ENCODE results near the gene BFAR. TPM values are rescaled to one million over a fixed set of nuclear protein-coding genes. Genes with fewer than 3 reads are reported as not detected.

Gene BFAR
- total and polyA plus RNA-seq, 9 of the 15 experiments (the other 6 are each of a cell fraction or from before 2014, with no cell fraction given) = 45.0 to 82.6 (median 60.4) TPM

GRCh38 chr16:14585287-14585686 is 47.5 kb upstream of the BFAR start (continued):
- no peak for TF ChIP-seq PRDM10 (IDR thresholded peaks at IDR 0.05; ENCODE audit: partially characterized antibody)
- no peak for TF ChIP-seq EZH2 (IDR thresholded peaks at IDR 0.05; ENCODE audit: borderline replicate concordance, low read depth, low read length)

- H3K9me3 ChIP-seq (replicated peaks; ENCODE audit: control insufficient read depth, insufficient read depth, low read depth, low read length) = no peaks in the 10 kb centered on the region
- ATAC-seq (no peak), DNase-seq (ENCODE audit: extremely low read depth in 1 of 4, low spot score in 3 of 4) (no peak), FAIRE-seq (no peak)
- no peak overlapping the region for H2AFZ ChIP-seq (ENCODE audit: low read depth, low read length)
- H3K79me2 ChIP-seq (ENCODE audit: control insufficient read depth, insufficient read depth, low read length) = no peaks in the 10 kb centered on the region
- ChIA-PET POLR2A (interaction anchor here (1.1 to 1.6 kb wide), 2 partner anchors 9 to 283 kb away, joined by 3 to 4 read pairs; no protein-coding TSS in a partner anchor), CTCF (ENCODE audit: low intra/inter-chr PET ratio) (no interaction called here)
- intact Hi-C loops (cut with micrococcal nuclease) (no loop called here), in situ Hi-C loops (cut with MboI) (no loop called here)
- peaks cover 74% of the 10 kb centered on the region for H3K36me3 ChIP-seq (ENCODE audit: control insufficient read depth, insufficient read depth, low read length)
- no peak overlapping the region for H3K27ac ChIP-seq (ENCODE audit: extremely low read depth, low read depth, low read length)
- no TSS peak for BruUV-seq (replicated peaks)
- H3K9me1 ChIP-seq (ENCODE audit: control insufficient read depth, insufficient read depth, low read length) = no peaks in the 10 kb centered on the region
- H3K9ac ChIP-seq (ENCODE audit: insufficient read depth in 1 of 2, low read depth in 2 of 2, low read length in 2 of 2) = no peak overlapping the region
- no peaks in the 10 kb centered on the region for H3K4me1 ChIP-seq (replicated peaks in 1 of 2; ENCODE audit: control insufficient read depth in 2 of 2, insufficient read depth in 2 of 2, low read length in 2 of 2)
- no peaks in the 10 kb centered on the region for H4K20me1 ChIP-seq (replicated peaks; ENCODE audit: control insufficient read depth, insufficient read depth, low read length)
- H3K27me3 ChIP-seq (ENCODE audit: control insufficient read depth in 2 of 2, insufficient read depth in 2 of 2, low read length in 2 of 2) = no peaks in the 10 kb centered on the region
- H3K4me2 ChIP-seq (ENCODE audit: insufficient read depth, low read length) = no peak overlapping the region
- no peak overlapping the region for H3K4me3 ChIP-seq
- WGBS (ENCODE audit: insufficient coverage, low coverage, missing lambda C conversion rate) = 86% methylated on average over 3 of the region's 3 CpGs
- no peak for TF ChIP-seq ZNF253 (CRISPR knock-in tag; conservative IDR thresholded peaks at IDR 0.05)
- no peak for TF ChIP-seq NELFE (IDR thresholded peaks at IDR 0.05; ENCODE audit: insufficient read depth, insufficient read length)
- TF ChIP-seq NRF1 (conservative IDR thresholded peaks at IDR 0.05 in 1 of 2, IDR thresholded peaks at IDR 0.05 in 1 of 2) = no peak
- no peak for TF ChIP-seq ZBTB33 (CRISPR knock-in tag; IDR thresholded peaks at IDR 0.05)
- TF ChIP-seq TSC22D4 (tag; IDR thresholded peaks at IDR 0.05) = no peak
- TF ChIP-seq PHF20 (IDR thresholded peaks at IDR 0.05; ENCODE audit: partially characterized antibody) = no peak
- TF ChIP-seq SMAD1 (IDR thresholded peaks at IDR 0.05; ENCODE audit: low read depth, low read length, partially characterized antibody) = no peak
- no peak for TF ChIP-seq NR3C1 (CRISPR knock-in tag; IDR thresholded peaks at IDR 0.05)
- no peak for TF ChIP-seq ZHX1 (conservative IDR thresholded peaks at IDR 0.05; ENCODE audit: low read length)
These were observed 46.0 kb upstream of the BFAR start for GRCh38 chr16:14586637-14587305.

Data from K562 (cell line).